LoVo (cell line): Measurements from ENCODE around the gene THAP4.

Source experiments
- DNase-seq: peaks from one replicate; pipeline ENCODE4 v3.0.0-alpha.2; 2016; ENCODE audit warnings: low spot score

THAP4 gene

GRCh38 chr2:241563981-241564595 is 72.9 kb downstream of the THAP4 start:
- DNase-seq = no peak

- no peak for DNase-seq
Measured at GRCh38 chr2:241563571-241563980, 73.4 kb downstream of the THAP4 start.

GRCh38 chr2:241563031-241563507 is 73.9 kb downstream of the THAP4 start:
- DNase-seq = no peak

GRCh38 chr2:241562269-241562891 is 74.6 kb downstream of the THAP4 start:
- DNase-seq = no peak

- no peak for DNase-seq
Measured at GRCh38 chr2:241561832-241562231, 75.1 kb downstream of the THAP4 start.

- no peak for DNase-seq
Measured at GRCh38 chr2:241560883-241561474, 76.0 kb downstream of the THAP4 start.

- no peak for DNase-seq
Measured at GRCh38 chr2:241560162-241560882, 76.6 kb downstream of the THAP4 start.

GRCh38 chr2:241559323-241560161 is 77.4 kb downstream of the THAP4 start:
- peak; percentile 42 for DNase-seq

GRCh38 chr2:241558532-241559322 is 78.2 kb downstream of the THAP4 start, which contains the start of gene BOK:
BOK (plus strand) TSS chr2:241558745; CDS start chr2:241559484, 739 bp downstream.
- peak; percentile 76 for DNase-seq

GRCh38 chr2:241556746-241557145 is 80.2 kb downstream of the THAP4 start:
- DNase-seq = no peak

GRCh38 chr2:241555711-241556110 is 81.2 kb downstream of the THAP4 start:
- DNase-seq = no peak

GRCh38 chr2:241554610-241555322 is 82.2 kb downstream of the THAP4 start:
- no peak for DNase-seq

- no peak for DNase-seq
Measured at GRCh38 chr2:241553981-241554380, 83.0 kb downstream of the THAP4 start.

- DNase-seq = no peak
Measured at GRCh38 chr2:241553512-241553830, 83.5 kb downstream of the THAP4 start.

- DNase-seq = no peak
Measured at GRCh38 chr2:241551998-241552737, 84.8 kb downstream of the THAP4 start.

GRCh38 chr2:241551599-241551997 is 85.4 kb downstream of the THAP4 start:
- DNase-seq = no peak

- DNase-seq = no peak
Measured at GRCh38 chr2:241550616-241551580, 86.1 kb downstream of the THAP4 start.

GRCh38 chr2:241548451-241548835 is 88.5 kb downstream of the THAP4 start:
- no peak for DNase-seq
